HG03469 (cell line): ENCODE data around the gene FBXW11.

Source experiments
- ATAC-seq: cut with Tn5 transposase; IDR thresholded peaks from one replicate; pipeline ENCODE4 v1.9.1; 2021; ENCODE audit warnings: mild to moderate bottlenecking, moderate library complexity, moderate number of reproducible peaks; ENCODE audit not compliant: unreplicated experiment

Gene FBXW11

DNA sequence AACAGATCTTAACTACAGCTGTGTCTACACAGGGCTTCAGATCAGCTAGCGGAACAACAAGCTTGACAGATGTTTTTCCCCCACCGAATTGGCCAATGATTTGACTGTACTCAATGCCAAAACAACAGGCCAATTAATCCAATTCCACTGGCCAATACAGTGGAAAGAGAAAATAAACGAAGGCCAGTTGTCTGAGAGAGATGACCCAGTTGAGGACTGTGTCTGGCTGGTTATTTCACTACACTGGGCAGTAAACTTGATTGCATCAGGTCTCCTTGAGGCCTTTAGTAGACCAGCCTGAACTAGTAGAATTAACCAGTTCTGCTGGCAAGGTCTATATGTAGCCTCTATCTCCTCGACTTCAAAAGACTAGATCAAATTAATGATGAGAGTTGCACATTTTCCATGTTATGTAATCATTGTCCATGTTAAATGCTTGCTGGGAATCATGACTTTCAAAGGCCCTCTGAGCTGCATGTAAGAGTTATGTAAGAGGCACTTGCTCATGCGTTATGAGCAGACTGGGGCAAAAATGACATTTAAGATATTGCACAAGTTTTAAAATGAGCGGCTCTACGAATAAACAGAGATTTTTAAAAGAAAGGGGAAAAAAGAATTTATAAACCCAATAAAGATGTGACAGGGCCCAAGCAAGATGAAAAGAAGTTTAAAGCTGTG is 192.5 kb downstream of the FBXW11 start:
- ATAC-seq = no peak

DNA sequence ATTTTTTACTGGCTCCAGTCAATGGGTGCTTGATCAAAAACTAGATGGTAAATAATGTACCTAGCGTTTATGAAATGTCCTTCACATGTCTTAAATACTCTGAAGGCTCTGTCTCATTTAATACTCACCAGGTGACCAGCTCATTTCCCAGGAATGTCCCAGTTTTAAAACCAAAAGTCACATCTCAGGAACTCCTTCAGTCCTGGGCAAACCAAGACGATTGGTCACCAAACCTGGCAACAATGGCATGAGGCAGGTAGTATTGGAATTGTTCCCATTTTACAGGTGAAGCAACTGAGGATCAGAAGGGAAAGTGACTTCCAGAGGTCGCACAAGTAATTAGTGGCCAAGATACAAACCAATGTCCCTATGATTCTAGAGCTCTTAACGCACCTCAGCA is 193.2 kb downstream of the FBXW11 start:
- no peak for ATAC-seq
